ENCODE measurements around the gene AP2A1.
A peak's percentile ranks its signal among the peaks of the same experiment; 100 is the strongest.

AP2A1 gene

GRCh38 chr19:49800771-49801170 lies 34.0 kb downstream of the AP2A1 start:
- DNase-seq (ENCODE audit: insufficient read length, low spot score) (no peak), FAIRE-seq (no peak)
- TF ChIP-seq CTCF (IDR thresholded peaks at IDR 0.05; ENCODE audit: insufficient read depth, missing control alignments): no peak

- TF ChIP-seq CTCF (IDR thresholded peaks at IDR 0.05; ENCODE audit: insufficient read depth, missing control alignments): no peak
- DNase-seq (ENCODE audit: insufficient read length, low spot score) (no peak), FAIRE-seq (no peak)
These were observed 34.6 kb downstream of the AP2A1 start for GRCh38 chr19:49801401-49801888.

GRCh38 chr19:49801966-49802661 lies 35.3 kb downstream of the AP2A1 start:
- DNase-seq (ENCODE audit: insufficient read length, low spot score) (peak; percentile 99), FAIRE-seq (no peak)

GRCh38 chr19:49802836-49803528 lies 36.2 kb downstream of the AP2A1 start:
- no peak for DNase-seq (ENCODE audit: insufficient read length, low spot score)
- FAIRE-seq: no peak
- no peak for TF ChIP-seq CTCF (IDR thresholded peaks at IDR 0.05; ENCODE audit: insufficient read depth, missing control alignments)

More at GRCh38 chr19:49801966-49802661, 35.3 kb downstream of the AP2A1 start:
- no peak for TF ChIP-seq CTCF (IDR thresholded peaks at IDR 0.05; ENCODE audit: insufficient read depth, missing control alignments)

GRCh38 chr19:49803529-49803856 lies 36.7 kb downstream of the AP2A1 start:
- DNase-seq (ENCODE audit: insufficient read length, low spot score) (no peak), FAIRE-seq (no peak)

GRCh38 chr19:49805822-49806619 lies 39.2 kb downstream of the AP2A1 start:
- FAIRE-seq (no peak), DNase-seq (ENCODE audit: insufficient read length, low spot score) (no peak)
- TF ChIP-seq CTCF (IDR thresholded peaks at IDR 0.05; ENCODE audit: insufficient read depth, missing control alignments): no peak

More at GRCh38 chr19:49803529-49803856, 36.7 kb downstream of the AP2A1 start:
- TF ChIP-seq CTCF (IDR thresholded peaks at IDR 0.05; ENCODE audit: insufficient read depth, missing control alignments): no peak
